ENCODE measurements around the gene SELPLG.

GRCh38 chr12:108586306-108586705 lies 47.4 kb downstream of the SELPLG start:
- TF ChIP-seq POLR2AphosphoS5 (IDR thresholded peaks at IDR 0.05), result no peak
- no peak for TF ChIP-seq POLR2A (IDR thresholded peaks at IDR 0.05)
- TF ChIP-seq CTCF (IDR thresholded peaks at IDR 0.05), result no peak

Measured in prostate gland (tissue), 2 donors.